ENCODE data around the gene AIDA. TPM values are rescaled to one million over a fixed set of nuclear protein-coding genes. Genes with fewer than 3 reads are reported as not detected.

AIDA gene
- total and polyA plus RNA-seq, 2 donors (not counting 1 experiment from before 2014, with no cell fraction given), result 41.7 to 77.7 TPM

DNA sequence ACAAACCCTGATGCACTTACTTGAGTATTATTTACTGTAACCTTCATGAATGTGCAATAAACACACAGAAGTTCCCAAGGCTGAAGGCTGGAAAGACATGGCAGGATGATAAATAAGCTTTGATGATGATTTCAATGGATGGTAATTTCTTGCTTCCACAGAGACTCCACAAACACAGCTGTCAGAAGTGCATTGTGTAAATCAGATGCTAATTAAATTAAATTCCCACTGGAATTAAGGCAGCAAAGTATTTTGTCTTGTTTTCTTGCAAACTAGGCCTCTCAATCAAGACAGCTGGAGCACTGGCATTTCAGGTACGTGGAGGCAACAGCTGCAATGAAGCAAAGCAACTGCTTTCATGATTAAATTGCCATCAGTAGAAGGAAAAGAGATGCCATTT lies 48.8 kb upstream of the AIDA start:
- Histone ChIP-seq H3K79me2 (ENCODE audit: control insufficient read depth, insufficient read depth, low read length) (no peaks in the 10 kb centered on the region), H3K27me3 (replicated peaks in 1 of 4; ENCODE audit: control extremely low read depth in 1 of 4, control insufficient read depth in 3 of 4, insufficient read depth in 4 of 4, low read length in 3 of 4) (no peaks in the 10 kb centered on the region), H3K4me2 (replicated peaks; ENCODE audit: low read depth, low read length, poor library complexity, severe bottlenecking) (no peak overlapping the region), H3K9ac (ENCODE audit: low read length) (no peak overlapping the region), H4K20me1 (ENCODE audit: control insufficient read depth, insufficient read depth, low read length, poor library complexity, severe bottlenecking) (no peaks in the 10 kb centered on the region), H3K9me3 (ENCODE audit: control extremely low read depth in 1 of 3, control insufficient read depth in 2 of 3, insufficient read depth in 1 of 3, low read length in 2 of 3) (no peaks in the 10 kb centered on the region), H3K4me3 (ENCODE audit: control extremely low read depth in 1 of 5, extremely low read depth in 1 of 5, insufficient read depth in 1 of 5, low read depth in 2 of 5, low read length in 4 of 5) (no peak overlapping the region), H3K27ac (ENCODE audit: low read length in 2 of 2) (no peak overlapping the region), H3K36me3 (replicated peaks in 1 of 2; ENCODE audit: control extremely low read depth in 1 of 2, control insufficient read depth in 1 of 2, extremely low read depth in 1 of 2, insufficient read depth in 2 of 2, low read length in 1 of 2) (peaks cover 0 to 2% of the 10 kb centered on the region in 2 experiments), H3K4me1 (ENCODE audit: control insufficient read depth in 2 of 2, insufficient read depth in 2 of 2, low read length in 2 of 2) (no peaks in the 10 kb centered on the region), H2AFZ (ENCODE audit: insufficient read depth, low read depth, low read length, poor library complexity, severe bottlenecking) (no peak overlapping the region)
- DNase-seq (no peak), ATAC-seq (ENCODE audit: low read depth) (no peak)
- WGBS (ENCODE audit: insufficient coverage), result 83% methylated on average over 1 of the region's 1 CpG
- Mint-ChIP-seq H3K9me3 (ENCODE audit: insufficient read depth) (no peaks in the 10 kb centered on the region), H3K27ac (no peak overlapping the region), H3K4me1 (peaks cover 4% of the 10 kb centered on the region), H3K27me3 (no peaks in the 10 kb centered on the region), H3K4me3 (no peak overlapping the region)
- TF ChIP-seq CTCF (IDR thresholded peaks at IDR 0.05) (no peak), EZH2 (IDR thresholded peaks at IDR 0.05; ENCODE audit: borderline replicate concordance, insufficient read depth, low read depth, low read length, poor library complexity, severe bottlenecking) (no peak)
- ChIA-PET CTCF (interaction anchor here (0.5 to 2.1 kb wide), 2 partner anchors 10 to 90 kb away, joined by 3 to 7 read pairs; no protein-coding TSS in a partner anchor), POLR2A (no interaction called here)
- intact Hi-C loops (cut with micrococcal nuclease), result no loop called here

GRCh38 chr1:222759451-222760035 lies 47.3 kb upstream of the AIDA start:
- no peak overlapping the region for H3K4me3 Mint-ChIP-seq
- Histone ChIP-seq H3K4me2 (replicated peaks; ENCODE audit: low read depth, low read length, poor library complexity, severe bottlenecking) (no peak overlapping the region), H3K4me1 (ENCODE audit: control insufficient read depth in 2 of 2, insufficient read depth in 2 of 2, low read length in 2 of 2) (peaks cover 9 to 10% of the 10 kb centered on the region in 2 donors), H3K4me3 (ENCODE audit: control extremely low read depth in 1 of 5, extremely low read depth in 1 of 5, insufficient read depth in 1 of 5, low read depth in 2 of 5, low read length in 4 of 5) (no peak overlapping the region), H3K27ac (ENCODE audit: low read length in 2 of 2) (no peak overlapping the region), H4K20me1 (ENCODE audit: control insufficient read depth, insufficient read depth, low read length, poor library complexity, severe bottlenecking) (no peaks in the 10 kb centered on the region), H3K9ac (ENCODE audit: low read length) (no peak overlapping the region), H3K79me2 (ENCODE audit: control insufficient read depth, insufficient read depth, low read length) (no peaks in the 10 kb centered on the region), H3K36me3 (replicated peaks in 1 of 2; ENCODE audit: control extremely low read depth in 1 of 2, control insufficient read depth in 1 of 2, extremely low read depth in 1 of 2, insufficient read depth in 2 of 2, low read length in 1 of 2) (peaks cover 0 to 2% of the 10 kb centered on the region in 2 experiments), H3K27me3 (replicated peaks in 1 of 4; ENCODE audit: control extremely low read depth in 1 of 4, control insufficient read depth in 3 of 4, insufficient read depth in 4 of 4, low read length in 3 of 4) (no peaks in the 10 kb centered on the region), H2AFZ (ENCODE audit: insufficient read depth, low read depth, low read length, poor library complexity, severe bottlenecking) (no peak overlapping the region), H3K9me3 (ENCODE audit: control extremely low read depth in 1 of 3, control insufficient read depth in 2 of 3, insufficient read depth in 1 of 3, low read length in 2 of 3) (peaks cover 0 to under 1% (median 0%) of the 10 kb centered on the region in 3 donors)
- intact Hi-C loops (cut with micrococcal nuclease), result no loop called here
- no peaks in the 10 kb centered on the region for H3K27me3 Mint-ChIP-seq
- no peaks in the 10 kb centered on the region for H3K9me3 Mint-ChIP-seq (ENCODE audit: insufficient read depth)
- ChIA-PET POLR2A (no interaction called here), CTCF (interaction anchor here (1.1 kb wide), 1 partner anchor 9 kb away, joined by 3 read pairs; no protein-coding TSS in a partner anchor)
- no peak for TF ChIP-seq EZH2 (IDR thresholded peaks at IDR 0.05; ENCODE audit: borderline replicate concordance, insufficient read depth, low read depth, low read length, poor library complexity, severe bottlenecking)
- TF ChIP-seq CTCF (IDR thresholded peaks at IDR 0.05), result no peak
- DNase-seq (no peak), ATAC-seq (ENCODE audit: low read depth) (no peak)
- H3K4me1 Mint-ChIP-seq, result peaks cover 14% of the 10 kb centered on the region
- 96% methylated on average over 4 of the region's 5 CpGs for WGBS (ENCODE audit: insufficient coverage)
- no peak overlapping the region for H3K27ac Mint-ChIP-seq
